ENCODE measurements around the gene PSME2.

The PSME2 gene

GRCh38 chr14:24146978-24147760 is 759 bp upstream of the PSME2 start, which contains the start of gene RNF31:
RNF31 (plus strand) TSS chr14:24147498; CDS start chr14:24147699, 201 bp downstream.
- peak; percentile 99 for DNase-seq (ENCODE audit: low read depth)
- H3K4me3 ChIP-seq (ENCODE audit: low read depth, low read length): peak within 1 kb of the TSS; percentile 87
- TF ChIP-seq CTCF (conservative IDR thresholded peaks at IDR 0.05; ENCODE audit: low read depth, low read length): no peak

GRCh38 chr14:24145690-24146452 is 539 bp downstream of the PSME2 start:
- no peak for TF ChIP-seq CTCF (conservative IDR thresholded peaks at IDR 0.05; ENCODE audit: low read depth, low read length)
- H3K4me3 ChIP-seq (ENCODE audit: low read depth, low read length): peak overlapping the region; percentile 87
- peak; percentile 30 for DNase-seq (ENCODE audit: low read depth)

GRCh38 chr14:24145219-24145618 is 1.2 kb downstream of the PSME2 start:
- no peak for TF ChIP-seq CTCF (conservative IDR thresholded peaks at IDR 0.05; ENCODE audit: low read depth, low read length)
- H3K4me3 ChIP-seq (ENCODE audit: low read depth, low read length): peak overlapping the region; percentile 87
- DNase-seq (ENCODE audit: low read depth): no peak

GRCh38 chr14:24144451-24144850 is 2.0 kb downstream of the PSME2 start:
- TF ChIP-seq CTCF (conservative IDR thresholded peaks at IDR 0.05; ENCODE audit: low read depth, low read length): no peak
- no peak for DNase-seq (ENCODE audit: low read depth)
- no peak overlapping the region for H3K4me3 ChIP-seq (ENCODE audit: low read depth, low read length)

- peak; percentile 20 for DNase-seq (ENCODE audit: low read depth)
- no peak for TF ChIP-seq CTCF (conservative IDR thresholded peaks at IDR 0.05; ENCODE audit: low read depth, low read length)
- H3K4me3 ChIP-seq (ENCODE audit: low read depth, low read length): no peak overlapping the region
These were observed 2.9 kb downstream of the PSME2 start for GRCh38 chr14:24143511-24143910.

GRCh38 chr14:24141097-24141880 is 5.1 kb downstream of the PSME2 start, which contains the start of gene EMC9:
EMC9 (minus strand) TSS chr14:24141591; CDS start chr14:24141304, 287 bp downstream.
- peak within 1 kb of the TSS; percentile 92 for H3K4me3 ChIP-seq (ENCODE audit: low read depth, low read length)
- TF ChIP-seq CTCF (conservative IDR thresholded peaks at IDR 0.05; ENCODE audit: low read depth, low read length): peak; percentile 49
- peak; percentile 100 for DNase-seq (ENCODE audit: low read depth)

Measured in choroid plexus epithelial cell (primary cell).